Stimulated activated CD4-positive, alpha-beta T cell treated with anti-CD3 and anti-CD28 coated beads, Interleukin-12 subunit alpha, Interleukin-12 subunit beta, amount 100 ng/mL, for 4 hours (primary cell): ENCODE results near the gene CLEC2L.
"Not testable (repeated sequence)": the region's sequence is repeated elsewhere in the genome, so short reads cannot be mapped to it uniquely, and the experiment has no call there.

Source experiments
- DNase-seq: peaks from one replicate; pipeline ENCODE4 v3.0.0-alpha.2; 2020

The CLEC2L gene

GRCh38 chr7:139523968-139524815, 707 bp downstream of the CLEC2L start:
- DNase-seq: no peak

GRCh38 chr7:139525239-139525638, 1.8 kb downstream of the CLEC2L start:
- no peak for DNase-seq

- no peak for DNase-seq
Observed at GRCh38 chr7:139525750-139526149, 2.3 kb downstream of the CLEC2L start.

GRCh38 chr7:139526578-139527544, 3.4 kb downstream of the CLEC2L start:
- no peak for DNase-seq

GRCh38 chr7:139531094-139531493, 7.6 kb downstream of the CLEC2L start:
- DNase-seq: no peak

- no peak for DNase-seq
Observed at GRCh38 chr7:139532636-139533155, 9.2 kb downstream of the CLEC2L start.

- no peak for DNase-seq
Observed at GRCh38 chr7:139534096-139534495, 10.6 kb downstream of the CLEC2L start.

- DNase-seq: no peak
Observed at GRCh38 chr7:139534966-139535651, 11.6 kb downstream of the CLEC2L start.

GRCh38 chr7:139536152-139536551, 12.7 kb downstream of the CLEC2L start:
- DNase-seq: no peak

- DNase-seq: no peak
Observed at GRCh38 chr7:139538881-139539635, 15.6 kb downstream of the CLEC2L start.

GRCh38 chr7:139540203-139540602, 16.7 kb downstream of the CLEC2L start:
- DNase-seq: no peak

- no peak for DNase-seq
Observed at GRCh38 chr7:139541600-139542307, 18.3 kb downstream of the CLEC2L start.

- no peak for DNase-seq
Observed at GRCh38 chr7:139542308-139543151, 19.0 kb downstream of the CLEC2L start.

- DNase-seq: no peak
Observed at GRCh38 chr7:139543801-139544603, 20.5 kb downstream of the CLEC2L start.

GRCh38 chr7:139544645-139545044, 21.2 kb downstream of the CLEC2L start:
- DNase-seq: no peak

GRCh38 chr7:139548302-139549028, 25.0 kb downstream of the CLEC2L start:
- no peak for DNase-seq

- DNase-seq: not testable (repeated sequence)
Observed at GRCh38 chr7:139553991-139554700, 30.7 kb downstream of the CLEC2L start.
